GM19397 (cell line): ENCODE measurements around the gene TIMM22.
"Not testable (repeated sequence)": the region's sequence is repeated elsewhere in the genome, so short reads cannot be mapped to it uniquely, and the experiment has no call there.

Source experiments
- ATAC-seq: cut with Tn5 transposase; IDR thresholded peaks from one replicate; pipeline ENCODE4 v1.9.1; 2021; ENCODE audit warnings: mild to moderate bottlenecking, moderate library complexity; ENCODE audit not compliant: unreplicated experiment

Gene TIMM22

GRCh38 chr17:971861-972260 is 25.1 kb upstream of the TIMM22 start:
- ATAC-seq = not testable (repeated sequence)

GRCh38 chr17:973053-973452 is 23.9 kb upstream of the TIMM22 start:
- ATAC-seq = no peak

DNA sequence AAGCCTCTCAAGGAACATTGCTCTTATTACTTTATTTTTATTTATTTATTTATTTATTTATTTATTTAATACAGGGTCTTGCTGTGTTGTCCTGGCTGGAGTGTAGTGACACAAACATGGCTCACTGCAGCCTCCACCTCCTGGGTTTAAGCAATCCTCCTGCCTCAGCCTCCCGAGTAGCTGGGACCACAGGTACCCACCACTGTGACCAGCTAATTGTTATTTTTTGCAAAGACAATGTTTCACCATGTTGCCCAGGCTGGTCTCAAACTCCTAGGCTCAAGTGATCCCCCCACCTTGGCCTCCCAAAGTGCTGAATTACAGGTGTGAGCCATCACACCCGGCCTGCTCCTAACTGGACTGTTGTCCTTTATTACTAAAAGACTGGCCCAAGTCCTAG is 22.2 kb upstream of the TIMM22 start:
- not testable (repeated sequence) for ATAC-seq

DNA sequence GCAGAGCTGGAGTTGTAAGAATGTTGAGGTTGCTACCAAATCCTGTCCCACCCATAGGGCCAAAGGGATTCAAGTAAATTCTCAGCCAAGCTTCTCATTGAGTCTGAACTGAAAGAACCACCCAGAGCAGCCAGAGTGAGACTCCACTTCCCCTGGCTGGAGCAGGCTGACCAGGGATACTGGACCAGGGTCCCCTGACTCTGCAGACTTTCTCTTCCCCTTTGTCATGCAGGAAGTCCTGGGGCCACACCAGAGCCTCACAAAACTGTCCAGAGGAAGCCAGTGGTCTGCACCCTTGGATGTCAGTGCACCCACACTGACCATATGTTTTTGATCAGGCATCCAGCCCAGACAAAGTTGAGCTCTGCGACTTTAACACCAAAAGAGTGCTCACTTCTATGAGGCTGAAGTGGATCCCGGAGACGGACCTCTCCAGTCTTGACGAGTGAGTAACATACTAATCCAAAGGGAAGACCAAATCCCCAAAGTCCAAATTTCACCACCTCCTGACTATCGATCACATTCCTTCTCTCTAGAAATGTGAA is 21.5 kb upstream of the TIMM22 start:
- ATAC-seq = no peak

GRCh38 chr17:976312-976711 is 20.6 kb upstream of the TIMM22 start:
- no peak for ATAC-seq

- no peak for ATAC-seq
These were observed 19.8 kb upstream of the TIMM22 start for GRCh38 chr17:977166-977565.

GRCh38 chr17:978103-979093 is 18.5 kb upstream of the TIMM22 start:
- ATAC-seq = no peak

- ATAC-seq = no peak
These were observed 17.8 kb upstream of the TIMM22 start for GRCh38 chr17:979212-979538.

DNA sequence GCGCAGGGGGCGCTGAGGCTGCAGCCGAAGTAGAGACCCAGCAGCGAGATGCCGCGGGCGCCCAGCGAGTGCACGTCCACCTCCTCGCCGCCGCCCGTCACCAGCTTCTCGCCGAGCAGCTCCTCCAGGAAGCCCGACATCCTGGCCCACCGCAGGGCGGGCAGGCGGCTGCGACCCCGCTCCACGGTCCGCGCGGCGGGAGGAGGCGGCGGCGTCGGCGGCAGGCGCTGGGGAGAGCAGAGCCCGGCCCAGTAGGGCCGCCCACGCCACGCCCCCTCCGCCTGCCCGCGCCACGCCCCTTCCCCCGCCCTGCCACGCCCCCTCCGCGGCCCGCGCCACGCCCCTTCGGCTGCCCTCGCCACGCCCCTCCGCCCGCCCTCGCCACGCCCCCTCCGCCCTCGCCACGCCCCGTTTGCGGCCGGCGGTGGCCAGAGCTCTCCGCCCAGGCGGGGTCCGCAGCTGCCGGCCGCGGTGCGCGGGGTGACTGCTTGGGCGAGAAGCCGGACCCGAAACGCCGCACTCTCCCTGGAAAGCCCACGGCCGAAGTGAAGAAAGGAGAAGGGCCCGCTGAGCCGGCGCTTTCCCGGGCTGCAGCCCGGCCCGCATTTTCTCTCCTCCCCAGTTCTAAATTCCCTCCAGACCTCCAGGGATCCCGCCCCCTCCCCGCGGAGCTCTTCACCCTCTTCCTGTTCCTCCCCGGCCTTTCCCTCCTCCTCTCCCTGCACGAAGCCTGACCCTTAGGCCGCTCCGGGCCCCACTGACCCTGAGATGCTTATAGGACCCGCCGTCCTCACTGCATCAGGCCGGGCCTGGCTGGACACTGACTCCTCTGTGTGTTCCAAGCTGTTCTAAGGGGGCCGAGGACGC is 17.2 kb upstream of the TIMM22 start, which contains the start of gene NXN:
TSS of gene NXN (minus strand) at position 238 of the 867 bp plus-strand sequence.
- ATAC-seq = peak; percentile 78

- ATAC-seq = peak; percentile 38
These were observed 16.3 kb upstream of the TIMM22 start for GRCh38 chr17:980406-981291.

DNA sequence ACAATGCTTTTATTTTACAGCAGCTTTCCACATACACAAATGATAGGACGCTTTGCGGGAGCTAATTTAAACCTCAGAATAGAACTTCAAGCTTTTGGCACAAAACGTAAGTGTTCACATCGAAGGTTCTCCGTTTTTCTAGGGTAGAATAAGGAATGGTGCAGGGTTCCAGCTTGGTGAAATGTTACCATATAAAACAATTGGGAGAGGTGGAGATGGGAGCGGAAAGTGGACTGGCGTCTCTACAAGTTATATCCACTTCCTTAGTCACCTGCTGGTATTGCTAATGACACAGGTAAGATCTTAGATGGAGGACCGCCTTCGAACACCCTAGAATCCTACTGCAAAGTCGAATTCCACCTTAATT is 15.7 kb upstream of the TIMM22 start:
- ATAC-seq = no peak

- no peak for ATAC-seq
These were observed 13.0 kb upstream of the TIMM22 start for GRCh38 chr17:983921-984320.

DNA sequence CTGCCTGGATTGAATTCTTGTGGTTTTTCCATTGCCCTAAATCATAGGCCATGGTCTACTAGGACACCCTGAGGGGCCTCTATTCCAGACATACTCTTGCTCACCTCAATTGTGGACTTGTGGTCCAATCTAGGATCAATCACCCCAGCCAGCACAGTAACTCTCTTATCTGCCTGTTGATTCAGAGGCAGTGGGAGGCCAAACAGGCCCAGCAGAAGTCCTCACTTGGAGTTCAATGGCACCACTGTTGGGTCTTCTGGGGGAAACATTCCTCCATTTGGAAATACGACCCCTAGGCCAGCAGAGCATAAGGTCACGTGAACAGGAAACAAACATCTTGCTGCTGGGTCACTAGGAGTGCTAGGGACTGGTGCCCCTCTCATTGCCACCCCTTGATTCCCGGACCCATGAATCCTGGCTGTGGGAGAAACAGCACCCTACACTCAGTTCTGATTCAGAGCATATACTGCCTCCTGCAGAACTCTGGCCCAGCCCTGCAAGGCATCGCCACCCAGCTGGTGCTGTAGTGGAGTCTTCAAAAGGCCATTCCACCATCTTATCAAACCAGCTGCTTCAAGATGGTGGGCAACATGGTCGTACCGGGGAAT is 10.5 kb upstream of the TIMM22 start:
- ATAC-seq = no peak

- no peak for ATAC-seq
These were observed 9.0 kb upstream of the TIMM22 start for GRCh38 chr17:987931-988330.

DNA sequence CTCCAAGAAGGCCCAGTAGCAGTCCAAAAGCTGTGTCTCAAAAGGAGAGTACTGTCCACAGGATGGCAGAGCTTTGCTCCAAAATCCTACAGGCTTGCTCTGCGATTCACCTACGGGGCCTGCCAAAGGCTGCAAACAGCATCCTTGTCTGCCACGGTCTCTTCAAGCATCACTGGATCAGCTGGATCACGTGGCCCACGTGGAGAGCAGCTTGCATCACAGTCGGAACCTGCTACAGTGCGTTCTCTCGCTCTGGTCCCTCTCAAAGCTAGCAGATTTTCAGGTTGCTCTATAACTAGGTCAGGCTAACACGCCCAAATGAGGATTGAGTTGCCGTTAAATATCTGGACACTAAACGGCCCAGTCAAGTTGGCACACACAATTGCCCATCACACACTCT is 8.4 kb upstream of the TIMM22 start:
- no peak for ATAC-seq

DNA sequence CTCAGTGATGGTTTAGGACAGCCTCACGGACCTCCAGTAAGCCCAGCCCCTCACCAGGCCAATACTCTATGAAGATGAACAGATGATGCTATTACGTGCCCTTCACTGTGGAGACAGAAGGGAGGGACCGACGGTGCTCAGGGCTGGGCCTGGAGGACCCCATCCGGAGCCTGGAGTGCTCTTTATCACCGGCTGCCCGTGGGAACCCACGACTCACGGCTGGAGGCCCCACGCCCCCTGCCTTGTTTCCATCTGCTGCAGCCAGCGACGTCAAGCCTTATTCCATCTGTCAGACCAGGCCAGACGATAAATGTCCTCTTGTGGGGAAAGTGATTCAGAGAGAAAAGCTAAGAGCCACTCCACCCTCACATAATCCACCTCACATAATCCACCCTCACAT is 4.0 kb upstream of the TIMM22 start:
- no peak for ATAC-seq

- ATAC-seq = not testable (repeated sequence)
These were observed 1.6 kb upstream of the TIMM22 start for GRCh38 chr17:995324-995723.

DNA sequence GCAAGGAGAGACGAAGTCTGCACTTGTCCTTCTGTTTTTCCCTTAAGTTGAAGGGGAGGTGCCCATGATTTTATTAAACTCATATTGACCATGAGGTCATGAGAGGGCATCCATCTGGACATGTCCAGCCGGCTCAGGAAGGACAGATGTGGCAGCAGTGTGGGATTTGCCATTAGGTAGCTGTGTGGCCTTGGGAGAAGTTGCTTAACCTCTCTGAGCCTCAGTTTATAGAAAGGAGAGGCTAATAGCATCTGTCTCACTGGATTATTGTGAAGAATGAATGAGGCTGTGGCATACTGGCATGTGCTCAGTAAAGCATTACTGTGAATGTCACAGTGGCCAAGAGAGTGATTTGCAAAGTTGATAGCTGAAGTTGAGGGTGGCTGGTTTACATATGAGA is 1.2 kb downstream of the TIMM22 start:
- no peak for ATAC-seq

- no peak for ATAC-seq
These were observed 3.9 kb downstream of the TIMM22 start for GRCh38 chr17:1000597-1001461.
